PC-3 (cell line): ENCODE results near the gene ISY1.

Experiments
- EZH2phosphoT487 ChIP-seq: fragments of 300-600 bp; sonication (generic); IDR thresholded peaks from 2 replicates; pipeline ENCODE4 v1.6.1; 2018; ENCODE audit warnings: mild to moderate bottlenecking, antibody characterized with exemption, low read length, borderline replicate concordance
- TF ChIP-seq, protein P1 (sequence below): fragments of 300-600 bp; sonication (generic); conservative IDR thresholded peaks from 2 replicates; pipeline ENCODE4 v1.5.1; 2017; ENCODE audit warnings: antibody characterized with exemption, low read depth, mild to moderate bottlenecking, low read length

DNA sequence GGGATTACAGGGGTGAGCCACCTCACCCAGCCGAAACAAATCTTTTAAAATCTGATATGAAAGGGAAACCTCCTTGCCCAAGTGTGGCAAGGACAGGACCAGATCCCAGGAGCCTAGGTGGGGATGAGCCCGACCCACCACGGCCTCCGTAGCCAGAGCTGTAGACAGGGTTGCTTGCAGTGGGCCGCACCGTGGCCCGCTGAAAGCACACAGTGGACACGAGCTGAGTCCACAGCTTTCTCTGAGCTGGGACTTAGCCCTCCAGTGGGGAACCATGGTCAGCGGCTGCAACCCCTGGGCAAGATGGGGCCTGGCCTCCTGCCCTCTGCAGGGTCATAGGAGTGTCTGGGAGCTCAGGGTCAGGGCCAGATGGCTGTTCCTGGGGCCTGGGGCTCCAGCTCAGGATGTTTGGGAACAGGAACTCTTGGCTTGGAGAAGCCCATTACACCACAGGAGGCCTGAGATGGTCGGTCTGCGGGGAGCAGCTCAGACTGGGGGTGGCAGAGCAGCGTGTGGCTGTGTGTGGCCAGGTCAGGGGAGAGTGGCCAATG, 75.6 kb downstream of the ISY1 start:
- TF ChIP-seq EZH2phosphoT487, result no peak
- TF ChIP-seq, protein P1, sequence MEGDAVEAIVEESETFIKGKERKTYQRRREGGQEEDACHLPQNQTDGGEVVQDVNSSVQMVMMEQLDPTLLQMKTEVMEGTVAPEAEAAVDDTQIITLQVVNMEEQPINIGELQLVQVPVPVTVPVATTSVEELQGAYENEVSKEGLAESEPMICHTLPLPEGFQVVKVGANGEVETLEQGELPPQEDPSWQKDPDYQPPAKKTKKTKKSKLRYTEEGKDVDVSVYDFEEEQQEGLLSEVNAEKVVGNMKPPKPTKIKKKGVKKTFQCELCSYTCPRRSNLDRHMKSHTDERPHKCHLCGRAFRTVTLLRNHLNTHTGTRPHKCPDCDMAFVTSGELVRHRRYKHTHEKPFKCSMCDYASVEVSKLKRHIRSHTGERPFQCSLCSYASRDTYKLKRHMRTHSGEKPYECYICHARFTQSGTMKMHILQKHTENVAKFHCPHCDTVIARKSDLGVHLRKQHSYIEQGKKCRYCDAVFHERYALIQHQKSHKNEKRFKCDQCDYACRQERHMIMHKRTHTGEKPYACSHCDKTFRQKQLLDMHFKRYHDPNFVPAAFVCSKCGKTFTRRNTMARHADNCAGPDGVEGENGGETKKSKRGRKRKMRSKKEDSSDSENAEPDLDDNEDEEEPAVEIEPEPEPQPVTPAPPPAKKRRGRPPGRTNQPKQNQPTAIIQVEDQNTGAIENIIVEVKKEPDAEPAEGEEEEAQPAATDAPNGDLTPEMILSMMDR, result no peak
